NK-92 treated with Interleukin-12 subunit alpha and Interleukin-12 subunit beta, amount 100 ng/mL, for 24 hours (cell line): ENCODE measurements around the gene IPO13.

Experiments used
- DNase-seq: peaks from one replicate; lab custom pipeline; 2025; lab: John Stamatoyannopoulos, UW

The IPO13 gene

DNA sequence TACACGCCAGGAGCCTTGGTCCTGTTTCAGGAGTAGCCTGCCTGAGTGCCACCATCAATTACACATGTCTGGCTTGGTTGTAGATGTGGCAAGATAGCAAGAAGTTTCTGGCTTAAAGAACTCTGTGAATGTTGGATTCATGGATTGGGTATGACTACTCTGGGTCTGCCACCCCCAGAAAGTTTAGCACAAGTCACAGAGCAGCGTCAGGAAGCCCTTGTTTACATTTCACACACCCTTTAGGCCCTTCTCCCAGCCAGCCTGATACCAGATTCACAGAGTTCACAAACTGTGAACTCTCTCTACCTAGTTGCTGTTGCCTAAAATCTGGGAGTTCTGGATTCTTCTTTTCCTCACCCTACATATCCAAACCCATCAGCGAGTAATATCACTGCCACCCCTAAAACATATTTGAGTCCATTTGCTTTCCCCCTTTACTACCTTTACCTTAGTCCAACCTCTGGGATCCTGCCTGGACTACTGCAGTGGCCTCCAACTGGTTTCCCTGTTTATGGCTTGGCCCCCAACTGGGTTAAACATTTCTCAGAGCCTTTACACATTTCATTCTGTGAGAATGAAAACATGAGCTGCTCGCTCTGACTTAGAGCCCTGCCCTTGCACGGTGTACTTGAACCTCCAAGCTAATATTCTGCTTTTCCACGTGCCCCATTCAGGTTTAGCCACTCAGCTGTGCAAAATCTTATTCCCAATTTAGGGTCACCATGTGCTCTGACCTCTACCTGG, 40.6 kb downstream of the IPO13 start:
- DNase-seq, result no peak

- DNase-seq, result no peak
Observed at GRCh38 chr1:43990271-43991199, 43.8 kb downstream of the IPO13 start.

GRCh38 chr1:43991200-43991475, 44.4 kb downstream of the IPO13 start:
- no peak for DNase-seq

- peak; percentile 59 for DNase-seq
Observed at GRCh38 chr1:43991476-43992231, 44.9 kb downstream of the IPO13 start, which contains the start of gene CCDC24. TSS of gene CCDC24 (plus strand) at chr1:43991599. CDS start at chr1:43991879, 280 bp downstream.

DNA sequence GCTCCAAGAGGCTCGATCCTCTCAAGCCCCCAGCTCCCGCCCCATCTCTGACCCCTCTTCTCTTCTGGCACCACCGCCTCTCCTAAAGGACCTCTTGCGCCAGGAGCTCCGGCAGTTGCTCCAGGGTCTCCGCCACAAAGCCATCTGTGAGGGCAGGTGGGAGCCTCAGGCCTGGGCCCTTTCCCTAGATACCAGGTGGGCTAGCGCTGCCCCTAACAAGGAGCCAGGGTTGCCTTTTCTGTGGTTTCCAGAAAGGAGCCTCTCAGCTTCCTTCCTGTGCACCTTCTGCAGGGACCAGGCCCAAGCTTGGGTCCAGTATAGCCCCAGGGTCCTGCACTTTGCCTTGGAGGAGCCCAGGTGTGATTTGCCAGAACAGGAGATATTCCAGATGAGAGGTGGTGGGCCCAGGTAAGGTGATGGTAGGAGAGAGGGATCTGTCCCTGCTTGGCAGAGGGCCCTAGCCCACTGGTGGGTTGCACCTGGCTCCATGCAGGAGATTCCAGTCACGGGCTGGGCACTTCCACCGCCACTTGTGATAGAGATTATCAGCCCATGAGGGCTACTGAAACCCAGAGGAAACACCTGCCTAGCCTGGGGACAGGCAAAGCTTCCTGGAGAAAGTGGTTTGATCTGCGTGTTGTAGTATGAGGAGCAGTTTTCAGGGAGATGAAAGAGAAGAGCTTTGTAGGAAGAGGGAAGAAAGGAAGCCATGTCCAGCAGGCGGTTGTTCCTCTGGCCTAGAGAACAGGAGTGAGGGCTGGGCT, 45.7 kb downstream of the IPO13 start:
- no peak for DNase-seq

DNA sequence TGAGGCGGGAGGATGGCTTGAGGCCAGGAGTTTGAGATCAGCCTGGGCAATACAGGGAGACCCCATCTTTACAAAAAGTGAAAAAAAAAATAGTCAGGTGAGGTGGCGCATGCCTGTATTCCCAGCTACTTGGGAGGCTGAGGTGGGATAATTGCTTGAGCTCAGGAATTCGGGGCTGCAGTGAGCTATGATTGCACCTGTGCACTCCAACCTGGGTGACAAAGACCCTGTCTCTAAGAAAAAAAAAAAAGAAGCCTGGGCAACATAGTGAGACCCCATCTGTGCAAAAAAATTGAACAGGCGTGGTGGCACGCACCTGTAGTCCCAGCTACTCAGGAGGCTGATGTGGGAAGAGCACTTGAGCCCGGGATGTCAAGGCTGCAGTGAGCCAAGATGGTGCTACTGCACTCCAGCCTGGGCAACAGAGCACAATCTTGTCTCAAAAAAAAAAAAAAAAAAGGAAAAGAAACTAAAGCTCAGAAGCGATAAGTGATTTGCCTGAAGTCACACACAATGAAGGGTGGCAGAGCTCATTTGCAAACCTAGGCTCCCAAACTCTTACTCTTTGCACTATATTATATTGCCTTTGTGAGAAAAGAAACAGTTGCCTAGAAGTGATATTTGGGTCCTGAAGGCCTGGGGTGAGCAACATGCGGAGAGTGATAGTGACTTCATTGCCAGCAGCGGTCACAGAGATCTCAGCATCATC, 46.6 kb downstream of the IPO13 start:
- DNase-seq, result no peak

DNA sequence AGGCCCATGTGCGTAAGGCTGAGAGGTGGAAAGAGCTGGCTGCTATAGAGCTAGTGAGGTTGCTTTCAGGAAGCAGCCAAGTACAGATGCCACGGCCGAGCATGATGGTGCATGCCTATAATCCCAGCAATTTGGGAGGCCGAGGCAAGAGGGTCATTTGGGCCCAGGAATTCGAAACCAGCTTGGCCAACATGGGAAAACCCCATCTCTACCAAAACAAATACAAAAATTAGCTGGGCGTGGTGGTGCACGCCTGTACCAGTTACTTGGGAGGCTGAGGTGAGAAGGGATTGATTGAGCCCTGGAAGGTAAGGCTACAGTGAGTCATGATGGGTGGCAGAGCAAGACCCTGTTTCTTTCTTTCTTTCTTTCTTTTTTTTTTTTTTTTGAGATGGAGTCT, 47.3 kb downstream of the IPO13 start:
- DNase-seq, result no peak

GRCh38 chr1:43994794-43995790, 48.3 kb downstream of the IPO13 start:
- no peak for DNase-seq

DNA sequence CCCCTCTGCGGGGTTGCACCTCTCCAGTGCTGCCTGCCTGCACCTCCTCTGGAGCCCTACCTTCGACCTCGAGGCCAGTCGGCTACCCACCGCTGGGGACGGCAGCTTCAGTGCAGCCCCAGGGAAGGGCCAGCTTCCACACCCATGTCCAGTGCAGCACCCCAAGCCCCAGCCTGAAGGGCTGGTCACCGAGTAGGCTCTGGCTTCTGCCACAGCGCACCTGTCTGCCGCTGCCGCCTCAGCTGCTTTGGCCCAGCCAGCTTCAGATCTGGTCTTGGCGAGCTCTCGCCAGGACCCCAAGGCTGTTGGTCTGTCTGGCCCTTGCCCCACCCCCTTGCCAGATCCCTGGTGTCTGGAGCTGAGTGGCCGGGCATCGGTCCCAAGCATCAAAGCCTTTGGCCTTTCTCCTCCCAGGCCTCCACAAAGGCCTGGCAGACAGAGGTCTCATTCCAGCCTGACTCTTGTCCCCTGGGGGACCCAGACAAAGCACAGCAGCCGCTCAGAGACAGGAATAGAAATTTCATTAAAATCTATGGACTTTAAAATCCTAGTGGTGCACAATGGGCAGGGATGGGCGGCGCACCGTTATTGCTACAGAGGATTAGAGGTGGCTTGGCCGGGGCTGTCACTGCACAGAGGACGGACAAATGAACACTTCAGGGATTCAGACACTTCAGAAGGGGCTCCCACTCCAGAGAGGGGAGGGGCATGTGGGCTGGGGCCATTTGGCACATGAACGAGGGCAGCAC, 49.4 kb downstream of the IPO13 start:
- no peak for DNase-seq

DNA sequence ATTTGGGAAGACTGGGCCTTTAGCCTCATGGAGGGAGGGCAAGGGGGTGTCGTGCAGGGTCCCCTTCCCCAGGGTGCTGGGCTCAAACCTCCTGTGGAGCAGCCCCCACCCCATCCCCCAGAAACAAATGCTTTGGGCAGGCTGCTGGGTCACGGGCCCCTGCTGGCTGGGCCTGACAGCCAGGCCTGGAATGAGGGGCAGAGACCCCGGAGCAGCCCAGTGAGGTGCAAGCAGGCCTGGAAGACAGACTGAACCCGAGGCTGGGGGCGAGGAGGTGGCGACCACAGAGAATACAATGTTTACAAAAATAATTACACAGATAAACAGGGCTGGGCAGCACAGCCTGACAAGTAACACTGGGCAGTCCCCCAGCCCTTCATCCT, 50.0 kb downstream of the IPO13 start:
- DNase-seq, result no peak

GRCh38 chr1:43997295-43997999, 50.7 kb downstream of the IPO13 start:
- DNase-seq, result no peak

GRCh38 chr1:43998000-43998378, 51.2 kb downstream of the IPO13 start:
- DNase-seq, result no peak

DNA sequence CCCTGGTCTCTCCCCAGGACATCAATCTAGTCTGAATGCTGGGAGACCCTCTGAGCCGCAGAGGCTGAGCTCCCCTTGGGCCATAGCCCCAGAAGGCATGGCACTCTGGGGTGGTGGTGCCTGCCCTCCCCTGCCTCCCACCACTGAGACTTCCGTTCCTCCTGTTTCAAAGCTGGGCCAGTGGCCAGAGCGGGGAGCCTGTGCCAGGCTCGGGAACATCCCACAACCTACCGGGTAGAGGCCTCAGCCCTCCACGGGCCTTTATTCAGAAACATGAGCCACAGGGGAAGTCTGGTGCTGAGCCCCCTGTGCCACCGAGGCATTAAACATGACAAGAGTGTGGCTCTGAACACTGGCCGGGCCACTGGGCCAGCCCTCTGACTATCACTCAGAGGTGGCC, 52.7 kb downstream of the IPO13 start:
- no peak for DNase-seq

- DNase-seq, result no peak
Observed at GRCh38 chr1:44000122-44000665, 53.4 kb downstream of the IPO13 start.

DNA sequence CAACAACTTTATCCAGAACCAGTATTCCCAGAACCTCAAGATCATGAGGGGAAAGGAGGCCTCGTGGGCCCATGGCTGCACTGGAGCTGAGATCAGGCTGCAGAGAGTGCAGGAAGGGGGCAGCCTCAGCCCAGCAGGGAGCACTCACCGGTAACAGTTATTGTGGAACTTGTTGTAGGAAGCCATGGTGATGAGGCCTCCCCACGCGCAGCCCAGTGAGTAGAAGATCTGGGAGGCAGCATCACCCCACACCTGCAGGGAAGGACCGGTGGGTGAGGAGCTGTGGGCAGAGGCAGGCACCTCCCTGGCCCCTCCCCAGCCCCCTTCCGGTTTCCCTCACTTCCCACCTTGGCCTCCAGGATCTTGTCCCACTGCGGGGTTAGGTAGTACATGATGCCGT, 55.4 kb downstream of the IPO13 start:
- DNase-seq, result no peak

DNA sequence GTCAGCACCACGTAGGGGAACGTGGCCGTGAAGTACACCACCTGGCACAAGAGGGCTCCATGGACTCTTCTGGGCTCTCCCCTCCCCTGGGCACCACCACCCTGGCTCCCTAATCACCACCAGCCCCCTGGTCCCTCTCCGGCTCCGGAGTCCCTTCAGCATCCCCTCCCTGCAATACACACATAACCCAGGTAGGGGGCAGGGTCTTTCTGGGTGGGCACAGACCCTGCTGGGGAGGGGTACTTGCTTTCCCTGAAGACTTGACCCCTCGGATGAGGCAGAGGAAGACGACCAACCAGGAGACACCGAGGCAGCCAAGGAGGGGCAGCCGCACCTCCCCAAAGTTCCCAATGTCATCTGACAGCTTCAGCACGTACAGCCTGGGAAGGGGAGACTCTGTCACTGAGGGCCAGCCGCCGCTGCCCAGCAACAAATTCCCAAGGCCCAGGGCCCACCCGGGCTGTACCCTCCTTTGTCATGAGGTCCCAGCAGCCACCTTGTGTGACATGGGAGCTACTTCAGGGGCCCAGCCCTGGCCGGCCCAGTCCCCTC, 55.9 kb downstream of the IPO13 start:
- no peak for DNase-seq

DNA sequence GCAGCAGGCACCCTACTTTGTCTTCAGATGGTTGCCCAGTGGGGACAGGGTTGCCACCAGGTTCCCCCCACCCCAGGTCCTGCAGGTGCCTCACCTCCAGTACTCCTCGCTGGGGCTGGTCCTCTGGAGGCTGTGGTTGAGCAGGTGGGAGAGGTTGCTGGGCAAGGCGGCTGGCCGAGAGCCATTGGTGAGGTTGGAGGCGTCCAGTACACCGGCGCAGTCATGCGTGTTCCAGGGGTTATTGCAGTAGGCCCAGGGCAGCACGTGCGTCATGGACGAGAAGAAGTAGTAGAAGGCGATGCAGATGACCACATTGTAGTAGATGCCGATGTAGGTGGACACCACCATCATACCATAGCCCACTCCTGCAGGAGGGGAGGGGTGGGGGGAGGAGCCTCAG, 61.5 kb downstream of the IPO13 start:
- no peak for DNase-seq

GRCh38 chr1:44010935-44011471, 64.3 kb downstream of the IPO13 start:
- no peak for DNase-seq
